ENCODE measurements around the gene AUTS2.

GRCh38 chr7:70156057-70156456 is 557.8 kb downstream of the AUTS2 start:
- TF ChIP-seq GATA2 (IDR thresholded peaks at IDR 0.05; ENCODE audit: low read depth, low read length) (no peak), GATA3 (IDR thresholded peaks at IDR 0.05; ENCODE audit: low read depth, low read length) (no peak)
